HG03521 (cell line): ENCODE results near the gene NCEH1.
"Not testable (repeated sequence)": the region's sequence is repeated elsewhere in the genome, so short reads cannot be mapped to it uniquely, and the experiment has no call there.

Experiments
- ATAC-seq: cut with Tn5 transposase; IDR thresholded peaks from one replicate; pipeline ENCODE4 v1.9.1; 2021; ENCODE audit warnings: mild to moderate bottlenecking, moderate library complexity; ENCODE audit not compliant: unreplicated experiment

Gene NCEH1

GRCh38 chr3:172676196-172676922 is 34.5 kb downstream of the NCEH1 start:
- no peak for ATAC-seq

- ATAC-seq, result no peak
Observed at GRCh38 chr3:172675441-172676193, 35.2 kb downstream of the NCEH1 start.

- ATAC-seq, result peak; percentile 73
Observed at GRCh38 chr3:172673210-172673679, 37.6 kb downstream of the NCEH1 start.

- no peak for ATAC-seq
Observed at GRCh38 chr3:172669021-172669420, 41.8 kb downstream of the NCEH1 start.

- ATAC-seq, result peak; percentile 98
Observed at GRCh38 chr3:172666873-172667694, 43.8 kb downstream of the NCEH1 start.

- ATAC-seq, result no peak
Observed at GRCh38 chr3:172666181-172666872, 44.5 kb downstream of the NCEH1 start.

- ATAC-seq, result not testable (repeated sequence)
Observed at GRCh38 chr3:172665510-172665909, 45.4 kb downstream of the NCEH1 start.

- ATAC-seq, result not testable (repeated sequence)
Observed at GRCh38 chr3:172660421-172660820, 50.4 kb downstream of the NCEH1 start.

- no peak for ATAC-seq
Observed at GRCh38 chr3:172659246-172660002, 51.4 kb downstream of the NCEH1 start.

- no peak for ATAC-seq
Observed at GRCh38 chr3:172658344-172659245, 52.3 kb downstream of the NCEH1 start.

GRCh38 chr3:172656602-172657001 is 54.3 kb downstream of the NCEH1 start:
- no peak for ATAC-seq

GRCh38 chr3:172655388-172655787 is 55.5 kb downstream of the NCEH1 start:
- ATAC-seq, result no peak

GRCh38 chr3:172654470-172654869 is 56.4 kb downstream of the NCEH1 start:
- ATAC-seq, result no peak

- ATAC-seq, result no peak
Observed at GRCh38 chr3:172653004-172653572, 57.8 kb downstream of the NCEH1 start.

- no peak for ATAC-seq
Observed at GRCh38 chr3:172651936-172652625, 58.8 kb downstream of the NCEH1 start.

- no peak for ATAC-seq
Observed at GRCh38 chr3:172649987-172650386, 60.9 kb downstream of the NCEH1 start.

- ATAC-seq, result no peak
Observed at GRCh38 chr3:172648747-172649146, 62.1 kb downstream of the NCEH1 start.

GRCh38 chr3:172647823-172648222 is 63.0 kb downstream of the NCEH1 start:
- ATAC-seq, result no peak
